Measurements from ENCODE around the gene SRC.

The SRC gene

GRCh38 chr20:37351689-37352607, 6.0 kb downstream of the SRC start:
- no peak for DNase-seq

DNA sequence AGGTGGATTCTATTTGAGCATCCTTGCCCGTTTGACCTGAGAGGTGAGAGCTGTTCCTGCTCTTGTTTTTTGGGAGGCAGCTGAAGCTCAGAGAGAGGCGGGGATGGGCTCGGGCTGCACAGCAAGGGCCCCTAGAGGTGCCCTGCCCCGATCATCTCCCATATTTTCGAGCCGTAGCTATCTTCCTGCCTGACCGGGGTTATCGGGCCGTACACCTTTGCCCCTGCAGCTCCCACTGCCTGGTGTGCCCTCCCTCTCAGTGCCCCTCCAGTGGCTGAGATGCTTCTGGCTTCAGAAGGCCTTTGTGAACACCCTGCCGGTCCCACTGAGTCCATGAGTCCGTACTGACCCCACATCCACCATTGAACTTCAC, 6.7 kb downstream of the SRC start:
- DNase-seq: no peak

DNA sequence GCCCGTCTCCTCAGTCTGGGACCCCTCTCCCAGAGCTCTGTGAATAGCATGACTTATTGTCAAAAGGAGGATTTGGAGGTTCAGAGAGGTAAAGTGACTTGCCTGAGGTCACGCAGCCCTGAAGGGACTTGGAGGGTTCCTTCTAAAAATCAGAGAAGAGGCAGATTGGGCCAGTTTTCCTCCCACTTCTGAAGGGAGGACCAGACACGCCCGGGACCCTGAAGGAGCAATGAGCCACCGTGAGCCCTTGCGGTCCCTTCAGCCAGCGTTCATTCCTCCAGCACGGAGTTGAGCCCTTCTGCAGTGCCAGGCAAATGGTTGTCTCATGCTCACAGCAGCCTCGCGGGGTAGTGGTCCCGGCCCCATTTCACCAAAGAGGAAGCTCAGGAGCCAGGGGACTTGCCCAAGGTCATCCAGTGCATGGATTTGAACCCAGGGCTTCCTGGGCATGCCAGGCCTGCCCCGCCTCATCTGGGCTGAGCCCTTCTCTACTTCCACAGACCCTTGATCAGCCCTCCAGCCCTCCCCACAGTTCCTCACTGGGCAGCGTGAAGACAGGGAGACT, 7.4 kb downstream of the SRC start:
- DNase-seq: no peak

GRCh38 chr20:37354210-37355195, 8.6 kb downstream of the SRC start:
- no peak for DNase-seq

DNA sequence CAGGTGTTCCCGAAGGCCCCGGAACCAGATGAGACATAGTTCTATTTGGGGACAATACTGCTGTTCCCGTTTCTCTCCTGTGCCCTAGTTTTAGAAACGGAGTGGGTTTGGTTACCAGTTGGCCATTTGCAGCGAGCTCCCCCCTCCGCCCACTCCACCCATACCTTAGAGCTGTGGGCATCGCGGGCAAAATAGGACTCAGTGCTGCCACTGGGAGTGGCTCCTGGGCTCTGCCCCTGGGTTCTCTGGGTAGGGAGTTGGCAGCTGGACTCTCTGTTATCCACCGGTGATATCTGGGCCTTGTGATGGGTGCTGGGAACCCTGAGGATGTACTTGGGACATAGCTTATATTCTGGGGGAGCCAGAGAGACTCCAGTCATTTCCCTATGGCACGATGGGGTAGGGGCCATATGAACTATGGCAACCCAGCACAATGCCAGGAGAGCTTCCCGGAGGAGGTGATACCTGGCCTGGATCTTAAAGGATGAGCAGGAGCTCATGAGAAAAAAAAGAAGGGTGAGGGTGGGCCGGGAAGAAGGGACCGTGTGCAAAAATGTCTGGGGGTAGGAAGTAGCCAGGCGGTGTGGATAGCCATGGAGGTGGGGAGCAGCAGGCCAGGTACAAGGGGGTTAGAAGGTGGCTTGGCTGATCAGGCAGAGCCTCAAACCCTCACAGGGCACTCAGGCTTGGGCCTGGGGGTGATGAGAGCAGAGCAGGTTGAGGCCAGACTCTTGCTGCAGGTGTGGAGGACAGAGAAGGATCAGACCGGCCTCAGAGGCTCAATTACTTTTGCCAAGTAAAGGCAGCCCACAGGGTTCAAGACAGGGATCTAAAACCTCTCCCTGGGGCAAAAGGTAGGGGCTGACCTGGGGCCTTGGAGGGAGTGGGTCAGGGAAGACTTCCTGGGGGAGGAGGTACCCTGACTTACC, 9.6 kb downstream of the SRC start:
- no peak for DNase-seq

- no peak for DNase-seq
Measured at GRCh38 chr20:37356387-37356786, 10.4 kb downstream of the SRC start.

DNA sequence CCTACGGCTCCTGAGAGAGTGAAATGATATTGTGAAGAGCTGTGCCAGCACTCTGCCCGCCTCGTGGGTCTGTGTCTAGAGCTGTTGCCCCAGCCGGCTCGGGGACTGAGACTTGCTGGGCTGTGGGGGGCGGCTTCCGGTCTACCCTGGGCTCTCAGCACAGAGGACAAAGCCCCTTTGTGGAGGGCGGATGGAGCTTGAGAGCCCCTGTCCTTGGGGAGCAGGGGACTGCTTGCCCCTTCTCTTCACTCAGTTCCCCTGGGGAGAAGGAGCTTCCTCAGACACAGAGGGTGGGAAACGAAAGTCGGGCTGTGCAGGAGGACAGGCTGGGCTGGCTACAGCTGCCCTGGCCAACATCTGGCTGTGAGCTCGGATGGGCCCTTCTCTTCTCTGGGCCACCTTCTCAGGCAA, 11.0 kb downstream of the SRC start:
- no peak for DNase-seq

DNA sequence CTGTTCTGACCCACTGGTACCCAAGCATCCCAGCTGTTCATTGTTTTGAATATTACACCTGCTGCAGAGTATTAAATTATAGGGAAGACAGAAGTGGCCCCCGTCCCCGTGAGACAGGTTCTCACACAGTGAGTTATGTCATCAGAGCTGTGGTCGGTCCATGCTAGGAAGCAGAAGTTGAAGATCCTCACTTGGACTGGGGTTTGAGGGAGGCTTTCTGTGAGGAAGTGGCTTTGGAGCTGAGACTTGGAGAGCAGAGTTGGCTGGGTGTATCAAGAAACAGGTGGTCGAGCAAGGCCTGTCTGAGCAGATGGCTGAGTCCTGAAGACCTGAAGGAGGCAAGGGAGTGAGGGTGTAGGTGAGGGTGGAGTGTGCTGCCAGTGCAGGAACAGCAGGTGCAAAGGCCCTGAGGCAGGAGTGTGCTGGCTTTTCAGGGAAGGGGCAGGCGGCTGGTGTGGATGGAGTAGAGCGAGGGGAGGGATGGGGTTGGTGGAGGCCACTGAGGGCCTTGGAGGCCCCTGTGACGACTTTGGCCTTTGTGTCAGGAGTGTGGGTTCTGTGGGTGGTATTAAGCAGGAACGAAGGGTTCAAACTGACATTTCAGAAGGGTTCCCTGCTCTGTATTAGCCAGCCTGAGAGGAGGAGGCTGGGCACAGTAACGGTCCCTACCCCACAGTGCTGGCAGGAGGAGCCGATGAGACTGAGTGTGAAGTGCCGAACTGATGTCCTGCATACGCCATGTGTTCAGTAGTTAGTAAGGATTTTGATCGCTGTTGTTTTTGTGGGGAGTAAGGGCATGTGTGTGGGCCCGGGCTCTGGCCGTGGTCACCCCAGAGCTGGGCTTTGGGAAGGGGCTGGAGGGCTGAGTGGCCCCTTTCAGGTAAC, 11.8 kb downstream of the SRC start:
- DNase-seq: no peak

DNA sequence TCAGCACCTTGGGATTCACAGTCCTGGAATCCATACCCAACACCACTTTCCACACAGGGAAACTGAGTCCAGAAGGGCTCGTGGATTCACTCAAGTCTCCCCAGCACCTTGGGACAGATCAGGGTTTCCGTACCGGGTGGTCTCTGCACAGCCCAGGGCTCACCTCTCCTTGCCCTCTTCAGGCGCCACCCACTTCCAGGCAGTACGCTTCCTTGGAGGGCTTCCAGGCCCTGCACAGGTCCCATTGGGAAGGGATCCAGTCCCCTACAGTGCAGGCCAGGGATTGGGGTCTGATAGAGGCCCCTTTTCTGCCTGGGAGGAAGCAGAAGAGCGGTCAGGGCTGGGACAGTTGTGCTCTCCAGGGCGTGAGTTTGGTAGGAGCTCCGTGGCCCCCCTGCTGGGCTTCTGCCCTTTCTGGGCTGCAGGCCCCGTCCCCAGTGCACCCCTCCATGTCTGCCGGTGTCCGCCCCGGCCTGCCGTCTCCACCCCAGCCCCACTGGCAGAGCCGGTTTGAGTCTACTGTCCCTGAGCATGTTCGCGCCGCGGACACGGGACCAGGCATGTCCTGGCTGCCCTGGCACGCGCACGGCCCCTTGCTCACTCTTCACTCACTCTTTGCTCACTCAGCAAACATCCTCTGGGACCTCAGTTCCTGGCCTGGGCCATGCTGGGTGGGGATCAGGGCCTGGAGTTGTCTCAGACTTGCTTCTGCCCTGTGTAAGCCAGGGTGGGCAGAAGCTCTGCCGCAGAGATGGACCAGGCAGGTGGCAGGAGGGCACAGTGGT, 12.6 kb downstream of the SRC start:
- no peak for DNase-seq

GRCh38 chr20:37359331-37359730, 13.4 kb downstream of the SRC start:
- no peak for DNase-seq

DNA sequence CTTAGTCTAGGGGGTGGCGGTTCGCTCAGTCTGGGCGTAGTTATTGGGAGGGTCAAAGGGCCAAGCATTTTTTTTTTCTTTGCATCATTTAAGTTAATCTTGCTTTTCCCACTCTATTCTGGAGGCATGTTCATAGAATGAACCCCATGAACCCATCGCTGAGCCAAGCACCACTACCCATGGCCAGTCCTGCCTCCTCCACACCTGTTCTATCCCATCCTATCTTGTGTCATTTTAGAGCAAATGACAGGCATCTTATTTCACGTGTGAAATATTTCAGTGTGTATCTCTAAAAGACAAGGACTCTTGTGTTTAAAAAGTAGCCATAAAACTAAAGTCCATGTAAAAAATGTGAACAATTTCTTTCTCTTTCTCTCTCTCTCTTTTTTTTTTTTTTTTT, 13.9 kb downstream of the SRC start:
- DNase-seq: no peak

DNA sequence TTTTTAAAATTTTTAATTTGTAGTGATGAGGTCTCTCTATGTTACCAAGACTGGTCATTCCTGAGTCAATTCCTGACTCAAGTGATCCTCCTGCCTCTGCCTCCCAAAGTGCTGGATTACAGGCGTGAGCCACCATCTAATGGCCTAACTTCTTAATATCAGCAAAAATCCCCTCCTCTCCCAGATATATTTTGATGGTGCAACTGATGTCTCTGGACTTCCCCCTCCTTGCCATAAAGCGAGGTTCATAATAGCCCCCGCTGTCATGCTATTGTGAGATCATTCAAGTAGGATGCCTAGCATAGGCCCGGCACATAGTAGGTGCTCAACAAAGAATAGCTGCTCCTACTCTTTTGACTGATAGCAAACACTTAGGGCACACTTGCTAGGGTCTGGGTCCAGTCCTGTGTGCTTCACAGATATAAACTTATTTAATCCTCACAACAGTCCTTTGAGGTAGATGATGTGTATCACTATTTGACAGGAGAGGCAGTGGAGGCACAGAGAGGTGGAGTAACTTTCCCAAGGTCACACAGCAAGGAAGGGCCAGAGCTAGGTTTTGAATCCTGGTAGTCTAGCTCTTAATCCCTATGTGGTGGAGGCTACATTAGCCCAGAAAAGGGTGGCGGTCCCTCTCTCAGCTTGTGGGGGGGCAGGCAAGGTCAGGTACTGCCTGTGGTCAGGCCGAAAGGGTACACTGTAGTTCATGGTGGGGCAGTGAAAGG, 14.6 kb downstream of the SRC start:
- DNase-seq: no peak

DNA sequence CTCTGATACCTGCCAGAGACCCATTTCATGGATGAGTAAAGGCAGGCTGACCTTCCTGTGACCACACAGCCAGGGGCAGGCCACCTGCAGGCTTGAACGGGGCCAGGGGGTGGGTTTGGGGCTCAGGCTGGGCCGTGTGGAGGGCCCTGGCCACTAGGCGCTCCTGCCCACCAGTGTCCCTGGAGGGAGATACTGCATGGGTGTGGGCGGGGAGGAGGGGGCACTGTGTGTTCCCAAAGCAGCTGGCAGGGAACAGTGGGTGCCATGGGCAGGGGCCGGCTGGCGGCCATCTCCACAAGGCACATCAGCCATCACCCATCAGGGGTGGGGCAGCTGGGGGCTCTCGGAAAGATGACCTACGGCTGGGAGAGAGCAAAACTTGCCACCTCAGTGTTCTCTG, 15.4 kb downstream of the SRC start:
- no peak for DNase-seq

- DNase-seq: no peak
Measured at GRCh38 chr20:37362231-37362792, 16.4 kb downstream of the SRC start.

- no peak for DNase-seq
Measured at GRCh38 chr20:37362821-37363220, 16.9 kb downstream of the SRC start.

DNA sequence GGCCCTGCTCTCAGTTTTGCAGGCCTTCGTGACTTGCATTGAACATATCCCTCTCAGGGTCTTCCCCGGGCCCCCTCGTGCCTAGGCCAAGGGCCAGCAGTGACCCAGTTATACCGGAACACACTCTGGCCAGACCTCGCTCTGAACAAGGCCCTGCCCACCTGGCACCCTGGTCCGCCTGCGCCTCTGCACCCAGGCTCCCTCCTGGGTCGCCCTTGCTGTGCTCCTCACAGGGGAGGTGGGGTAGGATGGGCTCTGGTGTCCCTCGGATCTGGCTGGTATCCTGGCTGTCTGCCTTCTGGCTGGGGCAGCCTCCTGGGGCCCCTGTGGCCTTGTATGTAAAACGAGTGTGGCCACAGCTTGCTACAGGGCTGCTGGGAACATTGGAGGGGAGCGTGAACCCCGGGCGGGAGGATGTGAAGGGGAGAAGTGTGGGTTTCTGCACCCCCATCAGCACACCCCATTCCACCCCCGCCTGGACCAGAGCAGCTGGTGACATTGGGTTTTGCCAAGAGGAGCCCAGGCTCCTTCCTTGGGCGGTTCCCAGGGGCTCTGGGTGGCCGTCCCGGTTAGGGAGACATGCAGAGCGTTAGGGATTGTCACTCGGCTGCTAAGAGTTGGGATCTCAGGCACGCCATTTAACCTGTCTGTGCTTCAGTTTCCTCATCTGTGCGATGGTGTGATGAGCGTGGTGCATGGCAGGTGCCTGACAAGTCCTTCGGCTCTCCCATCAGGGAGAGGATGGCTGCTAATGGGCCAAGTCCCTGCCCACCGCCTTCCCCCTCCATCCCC, 17.5 kb downstream of the SRC start:
- DNase-seq: no peak

DNA sequence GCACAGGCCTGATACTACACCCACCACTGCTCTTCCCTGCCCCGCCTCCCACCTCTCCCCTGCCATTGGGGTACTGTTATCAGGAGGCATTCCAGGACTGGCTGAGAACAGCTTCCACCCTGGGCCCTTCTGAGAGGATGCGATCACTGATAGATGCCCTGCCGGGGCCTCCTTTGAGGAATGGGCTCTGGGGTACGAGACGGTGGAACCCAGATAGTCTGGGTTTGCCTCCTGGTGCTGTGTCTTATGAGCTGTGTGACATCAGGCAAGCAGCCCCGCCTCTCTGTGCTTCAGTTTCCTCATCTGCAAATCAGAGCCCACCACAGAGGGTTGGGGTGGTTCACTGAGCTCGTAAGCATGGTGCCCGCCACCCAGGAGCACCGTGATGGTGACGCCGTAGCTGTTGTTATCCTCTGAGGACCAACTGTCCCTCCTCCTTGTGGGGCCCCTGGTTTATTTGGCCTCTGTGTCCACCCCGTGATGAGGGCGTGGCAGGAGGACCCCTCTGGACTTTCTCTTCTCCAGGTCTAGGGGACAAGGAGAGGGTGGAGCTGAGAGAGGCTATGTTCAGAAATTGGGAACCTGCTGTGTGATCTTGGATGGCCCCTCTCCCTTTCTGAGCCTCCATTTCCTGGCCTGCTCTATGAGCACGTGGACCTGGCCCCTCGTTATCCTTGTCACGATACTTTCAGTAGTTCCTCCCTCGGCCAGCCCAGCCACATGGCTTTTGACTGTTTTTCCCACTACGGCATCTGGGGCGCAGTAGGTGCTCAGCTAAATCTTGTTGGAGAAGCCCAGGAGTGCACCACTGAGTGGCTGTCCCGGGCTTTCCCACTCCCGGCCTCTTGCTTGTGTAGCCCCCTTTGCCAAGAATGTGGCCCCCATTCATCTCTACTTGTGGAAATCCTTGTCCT, 18.3 kb downstream of the SRC start:
- DNase-seq: no peak

GRCh38 chr20:37364927-37365272, 19.0 kb downstream of the SRC start:
- no peak for DNase-seq

All from stimulated activated naive CD4-positive, alpha-beta T cell treated with Interleukin-2 at 50 U/mL for 16 hours (primary cell).